C4-2B (cell line): ENCODE data around the gene RPL29.

ENCODE experiments used
- CTCF ChIP-seq: fragments of 450-650 bp; conservative IDR thresholded peaks from 2 replicates; pipeline ENCODE4 v1.5.1; 2017; ENCODE audit warnings: mild to moderate bottlenecking
- ZFX ChIP-seq: fragments of 450-650 bp; IDR thresholded peaks from 2 replicates; pipeline ENCODE4 v1.6.1; 2017

GRCh38 chr3:51945926-51946705, 49.6 kb downstream of the RPL29 start:
- TF ChIP-seq CTCF = no peak
- no peak for TF ChIP-seq ZFX
